Panc1 (cell line): ENCODE results near the gene GPRIN1. TPM values are rescaled to one million over a fixed set of nuclear protein-coding genes. Genes with fewer than 3 reads are reported as not detected.

ENCODE experiments used
- ATAC-seq: fragments of 200-7000 bp; cut with Tn5 transposase; 2 replicates; pipeline ENCODE4 v1.9.1; 2020; ENCODE audit warnings: mild to moderate bottlenecking, moderate library complexity
- BruUV-seq: library from RNA; stranded (reverse); fragments of 400-500 nt; replicated peaks from 2 replicates; lab custom pipeline; 2021; lab: Mats Ljungman, UMichigan
- CTCF ChIA-PET: fragments of 300-600 bp; sonication (Branson Sonifier 250); formaldehyde crosslinking; loops from one replicate; lab custom pipeline; 2022; ENCODE audit warnings: antibody characterized with exemption; lab: Charles Lee
- POLR2A ChIA-PET: fragments of 300-600 bp; sonication (Branson Sonifier 250); formaldehyde crosslinking; loops from one replicate; lab custom pipeline; 2022; ENCODE audit warnings: antibody characterized with exemption; lab: Charles Lee
- DNase-seq: peaks from one replicate; pipeline ENCODE4 v3.0.0-alpha.2; 2010; ENCODE audit warnings: low read depth, low spot score
- H3K27ac ChIP-seq: 2 replicates; pipeline ENCODE4 v1.5.1; 2011; ENCODE audit warnings: mild to moderate bottlenecking, low read length, inconsistent platforms
- H3K27me3 ChIP-seq: fragments of 200-500 bp; sonication (Bioruptor generic); 2 replicates; pipeline ENCODE4 v1.6.0; 2014; ENCODE audit warnings: low read length, inconsistent platforms; ENCODE audit not compliant: control insufficient read depth, insufficient read depth
- H3K36me3 ChIP-seq: fragments of 200-500 bp; sonication (Bioruptor generic); 2 replicates; pipeline ENCODE4 v1.5.1; 2014; ENCODE audit warnings: inconsistent platforms, mild to moderate bottlenecking, low read length, moderate library complexity; ENCODE audit not compliant: control insufficient read depth, insufficient read depth
- H3K4me1 ChIP-seq: 2 replicates; pipeline ENCODE4 v1.5.1; 2011; ENCODE audit warnings: inconsistent platforms, mild to moderate bottlenecking, low read length, moderate library complexity; ENCODE audit not compliant: control insufficient read depth, insufficient read depth
- H3K4me3 ChIP-seq, 2 experiments: 2 replicates each; pipeline ENCODE4 v1.5.1; 2011 to 2012; ENCODE audit warnings: low read depth in 2 of 2, low read length in 2 of 2, mild to moderate bottlenecking in 2 of 2, inconsistent platforms in 1 of 2, moderate library complexity in 1 of 2
- H3K9me3 ChIP-seq: fragments of 200-500 bp; sonication (Bioruptor generic); 2 replicates; pipeline ENCODE4 v1.5.1; 2014; ENCODE audit warnings: low read depth, mild to moderate bottlenecking, inconsistent platforms, low read length, moderate library complexity; ENCODE audit not compliant: control insufficient read depth, insufficient read depth
- CTCF ChIP-seq: fragments of 450-650 bp; IDR thresholded peaks from 2 replicates; pipeline ENCODE4 v1.5.1; 2017; ENCODE audit warnings: mild to moderate bottlenecking
- POLR2AphosphoS5 ChIP-seq: IDR thresholded peaks from 2 replicates; pipeline ENCODE4 v1.6.1; 2012; ENCODE audit warnings: mild to moderate bottlenecking, low read depth, low read length, moderate library complexity
- REST ChIP-seq, 2 experiments: IDR thresholded peaks; 2 replicates each; pipeline ENCODE4 v1.6.1; 2011 to 2012; ENCODE audit warnings: low read depth in 2 of 2, control low read depth in 1 of 2, low read length in 1 of 2, mild to moderate bottlenecking in 1 of 2, moderate library complexity in 1 of 2; ENCODE audit not compliant: insufficient read depth in 1 of 2
- SIN3A ChIP-seq: IDR thresholded peaks from 2 replicates; pipeline ENCODE4 v1.6.1; 2012; ENCODE audit warnings: low read depth, mild to moderate bottlenecking, low read length, moderate library complexity, borderline replicate concordance; ENCODE audit not compliant: insufficient read depth
- TCF7L2 ChIP-seq: IDR thresholded peaks from 2 replicates; pipeline ENCODE4 v1.6.1; 2011; ENCODE audit warnings: mild to moderate bottlenecking, low read depth, low read length, inconsistent platforms
- in situ Hi-C: cut with HindIII; loops from 2 replicates; pipeline ENCODE4 v1.10.0; 2016; ENCODE audit warnings: low sequenced_read_pairs, low pct_unique_long_range_greater_than_20kb
- intact Hi-C: fragments of 100-400 bp; cut with micrococcal nuclease; formaldehyde crosslinking; loops from one replicate; pipeline ENCODE4 v1.10.0; 2022; ENCODE audit not compliant: unreplicated experiment
- total RNA-seq: library from RNA; stranded (reverse); gene quantifications from one replicate; pipeline ENCODE4 v1.2.1, GENCODE V29; 2021; ENCODE audit not compliant: unreplicated experiment

The GPRIN1 gene
- total RNA-seq, 1 experiment from 2014 or later, result 18.9 TPM

DNA sequence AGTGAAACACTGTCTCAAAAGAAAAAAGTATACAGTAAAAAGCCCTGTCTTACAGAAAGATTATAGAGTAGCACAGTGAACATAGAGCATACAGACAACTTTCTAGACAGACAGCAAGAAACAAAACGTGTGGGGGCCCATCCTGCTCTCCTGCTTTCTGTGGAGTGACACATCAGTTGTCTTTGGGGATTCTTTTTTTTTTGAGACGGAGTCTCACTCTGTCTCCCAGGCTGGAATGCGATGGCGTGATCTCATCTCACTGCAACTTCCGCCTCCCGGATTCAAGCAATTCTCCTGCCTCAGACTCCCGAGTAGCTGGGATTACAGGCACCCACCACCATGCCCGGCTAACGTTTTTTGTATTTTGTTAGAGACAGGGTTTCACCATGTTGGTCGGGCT lies 46.0 kb downstream of the GPRIN1 start:
- TF ChIP-seq TCF7L2 (no peak), CTCF (no peak), REST (IDR thresholded peaks at IDR 0.05; ENCODE audit: insufficient read depth in 1 of 2, low read depth in 2 of 2, low read length in 1 of 2) (no peak), POLR2AphosphoS5 (no peak), SIN3A (no peak)
- no peak overlapping the region for H3K27ac ChIP-seq
- no peak overlapping the region for H3K4me3 ChIP-seq
- ChIA-PET POLR2A (interaction anchor here (0.6 kb wide), 1 partner anchor 119 kb away, joined by 3 read pairs; no protein-coding TSS in a partner anchor), CTCF (no interaction called here)
- H3K27me3 ChIP-seq, result no peaks in the 10 kb centered on the region
- H3K4me1 ChIP-seq, result no peaks in the 10 kb centered on the region
- DNase-seq (no peak), ATAC-seq (no peak)
- H3K36me3 ChIP-seq, result no peaks in the 10 kb centered on the region
- intact Hi-C loops, result no loop called here
- BruUV-seq, result no TSS peak
- H3K9me3 ChIP-seq, result no peaks in the 10 kb centered on the region
- in situ Hi-C loops, result no loop called here

DNA sequence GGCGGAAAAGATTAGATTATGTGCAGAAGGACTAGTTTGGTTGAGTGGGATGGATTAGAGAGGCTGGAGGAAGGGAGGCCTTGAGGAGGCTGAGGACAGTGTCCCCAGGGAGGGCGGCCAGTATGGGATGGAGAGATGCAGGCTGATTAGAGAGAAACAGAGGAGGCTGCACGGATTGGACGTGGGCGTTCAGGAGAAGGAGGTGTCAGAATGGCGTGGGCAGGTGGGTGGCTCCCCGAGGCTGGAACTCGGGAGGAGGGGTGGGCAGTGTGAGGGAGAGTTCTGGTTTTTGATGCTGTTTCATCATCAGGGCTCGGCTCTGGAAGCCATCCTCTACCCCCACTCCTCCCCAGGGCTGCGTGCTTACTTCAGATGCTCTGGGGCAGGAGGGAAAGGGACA lies 47.8 kb downstream of the GPRIN1 start:
- Histone ChIP-seq H3K4me3 (no peak overlapping the region), H3K4me1 (no peaks in the 10 kb centered on the region), H3K27me3 (no peaks in the 10 kb centered on the region), H3K9me3 (no peaks in the 10 kb centered on the region), H3K27ac (no peak overlapping the region), H3K36me3 (no peaks in the 10 kb centered on the region)
- in situ Hi-C loops, result no loop called here
- ChIA-PET POLR2A (no interaction called here), CTCF (no interaction called here)
- TF ChIP-seq REST (IDR thresholded peaks at IDR 0.05; ENCODE audit: insufficient read depth in 1 of 2, low read depth in 2 of 2, low read length in 1 of 2) (no peak), SIN3A (no peak), CTCF (no peak), TCF7L2 (no peak), POLR2AphosphoS5 (no peak)
- intact Hi-C loops, result no loop called here
- ATAC-seq (no peak), DNase-seq (no peak)
- BruUV-seq, result no TSS peak
